ENCODE data around the gene GDPD4.
"Not testable (repeated sequence)": the region's sequence is repeated elsewhere in the genome, so short reads cannot be mapped to it uniquely, and the experiment has no call there.

DNA sequence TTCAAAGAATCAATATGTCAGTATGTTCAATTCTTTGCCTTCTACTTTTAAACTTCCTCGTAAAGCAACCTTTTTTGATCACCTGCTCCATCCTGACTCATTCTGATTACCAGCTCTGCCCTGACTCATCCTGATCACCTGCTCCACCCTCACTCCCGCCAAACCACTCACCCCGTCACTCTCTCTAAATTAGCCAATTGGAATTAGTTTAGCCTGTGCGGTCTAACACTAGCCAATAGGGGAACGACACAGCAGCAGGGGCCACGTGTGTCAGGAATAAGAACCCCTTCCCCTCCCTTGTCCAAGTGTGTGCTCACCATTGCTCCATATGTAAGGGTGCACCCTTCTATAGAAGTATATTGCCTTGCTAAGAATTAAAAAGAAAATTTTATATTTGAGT, 1.5 kb downstream of the GDPD4 start:
- TF ChIP-seq POLR2A (IDR thresholded peaks at IDR 0.05): not testable (repeated sequence)
- TF ChIP-seq, protein P1, sequence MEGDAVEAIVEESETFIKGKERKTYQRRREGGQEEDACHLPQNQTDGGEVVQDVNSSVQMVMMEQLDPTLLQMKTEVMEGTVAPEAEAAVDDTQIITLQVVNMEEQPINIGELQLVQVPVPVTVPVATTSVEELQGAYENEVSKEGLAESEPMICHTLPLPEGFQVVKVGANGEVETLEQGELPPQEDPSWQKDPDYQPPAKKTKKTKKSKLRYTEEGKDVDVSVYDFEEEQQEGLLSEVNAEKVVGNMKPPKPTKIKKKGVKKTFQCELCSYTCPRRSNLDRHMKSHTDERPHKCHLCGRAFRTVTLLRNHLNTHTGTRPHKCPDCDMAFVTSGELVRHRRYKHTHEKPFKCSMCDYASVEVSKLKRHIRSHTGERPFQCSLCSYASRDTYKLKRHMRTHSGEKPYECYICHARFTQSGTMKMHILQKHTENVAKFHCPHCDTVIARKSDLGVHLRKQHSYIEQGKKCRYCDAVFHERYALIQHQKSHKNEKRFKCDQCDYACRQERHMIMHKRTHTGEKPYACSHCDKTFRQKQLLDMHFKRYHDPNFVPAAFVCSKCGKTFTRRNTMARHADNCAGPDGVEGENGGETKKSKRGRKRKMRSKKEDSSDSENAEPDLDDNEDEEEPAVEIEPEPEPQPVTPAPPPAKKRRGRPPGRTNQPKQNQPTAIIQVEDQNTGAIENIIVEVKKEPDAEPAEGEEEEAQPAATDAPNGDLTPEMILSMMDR (IDR thresholded peaks at IDR 0.05): not testable (repeated sequence)

All from esophagus squamous epithelium (tissue), 4 donors.